Stimulated activated CD4-positive, alpha-beta T cell treated with anti-CD3 and anti-CD28 coated beads, Interleukin-1b, Interleukin-23, amount 100 ng/mL, for 24 hours (primary cell): Measurements from ENCODE around the gene CGB3.
A peak's percentile ranks its signal among the peaks of the same experiment; 100 is the strongest.
"Not testable (repeated sequence)": the region's sequence is repeated elsewhere in the genome, so short reads cannot be mapped to it uniquely, and the experiment has no call there.

Source experiments
- DNase-seq, 4 experiments: peaks; one replicate each; pipeline ENCODE4 v3.0.0-alpha.2; 2020; ENCODE audit warnings: low read depth in 4 of 4, low spot score in 1 of 4

Gene CGB3

DNA sequence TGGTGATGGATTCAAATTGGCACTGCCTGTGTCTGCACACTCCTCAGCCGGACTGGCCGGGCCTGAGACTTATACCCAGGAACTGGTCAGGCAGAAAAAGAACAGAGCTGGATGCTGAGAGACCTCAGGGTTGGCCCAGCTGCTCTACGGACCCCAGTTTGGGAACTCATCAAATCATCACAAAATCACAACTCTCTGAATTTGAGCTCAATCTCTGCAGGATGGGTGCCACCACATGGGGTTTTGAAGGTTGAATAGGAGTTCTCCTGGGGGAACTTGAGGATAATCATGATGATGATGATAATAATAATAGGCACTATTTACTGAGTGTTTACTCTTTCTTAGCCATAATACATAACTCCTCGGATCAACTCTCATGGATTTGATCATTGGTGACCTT is 18.5 kb upstream of the CGB3 start:
- not testable (repeated sequence) for DNase-seq

DNA sequence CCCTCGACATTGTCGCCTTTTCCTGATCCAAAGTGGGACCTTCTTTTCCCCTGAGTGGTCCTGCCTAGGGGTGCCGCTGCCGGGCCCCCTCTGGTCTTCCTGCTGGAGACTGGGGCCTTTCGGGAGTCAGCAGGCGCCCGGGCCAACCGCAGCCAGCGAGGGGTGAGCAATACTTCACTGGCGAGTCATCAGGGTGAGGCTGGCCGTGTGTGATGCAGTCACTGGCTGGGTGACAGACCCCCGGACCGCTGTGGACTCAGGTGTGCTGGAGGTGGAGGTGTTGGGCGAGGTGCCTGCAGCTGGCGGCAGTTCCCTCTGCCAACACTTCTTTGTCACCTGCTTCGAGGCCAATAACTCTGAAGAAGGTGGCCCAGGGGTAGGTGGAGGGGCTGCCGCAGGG is 18.0 kb upstream of the CGB3 start:
- no peak for DNase-seq

DNA sequence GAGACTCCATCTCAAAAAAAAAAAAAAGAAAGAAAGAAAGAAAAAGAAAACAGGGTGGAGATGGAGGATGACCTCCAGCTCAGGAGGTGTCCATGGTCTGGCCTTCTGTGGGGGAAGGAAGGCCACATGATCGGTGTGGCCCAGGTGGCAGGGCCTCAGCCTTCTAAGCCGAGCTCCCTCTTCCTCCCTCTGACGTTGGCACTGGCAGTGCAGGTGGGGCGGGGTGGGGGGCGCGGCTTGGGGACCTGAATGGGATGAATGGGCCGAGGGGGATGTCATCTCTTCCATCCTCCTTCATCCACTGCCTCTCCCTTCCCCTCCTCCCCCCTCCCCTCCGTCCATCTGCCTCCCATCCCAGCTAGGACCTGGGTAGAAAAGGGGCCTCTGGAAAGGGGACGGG is 15.6 kb upstream of the CGB3 start:
- not testable (repeated sequence) for DNase-seq

DNA sequence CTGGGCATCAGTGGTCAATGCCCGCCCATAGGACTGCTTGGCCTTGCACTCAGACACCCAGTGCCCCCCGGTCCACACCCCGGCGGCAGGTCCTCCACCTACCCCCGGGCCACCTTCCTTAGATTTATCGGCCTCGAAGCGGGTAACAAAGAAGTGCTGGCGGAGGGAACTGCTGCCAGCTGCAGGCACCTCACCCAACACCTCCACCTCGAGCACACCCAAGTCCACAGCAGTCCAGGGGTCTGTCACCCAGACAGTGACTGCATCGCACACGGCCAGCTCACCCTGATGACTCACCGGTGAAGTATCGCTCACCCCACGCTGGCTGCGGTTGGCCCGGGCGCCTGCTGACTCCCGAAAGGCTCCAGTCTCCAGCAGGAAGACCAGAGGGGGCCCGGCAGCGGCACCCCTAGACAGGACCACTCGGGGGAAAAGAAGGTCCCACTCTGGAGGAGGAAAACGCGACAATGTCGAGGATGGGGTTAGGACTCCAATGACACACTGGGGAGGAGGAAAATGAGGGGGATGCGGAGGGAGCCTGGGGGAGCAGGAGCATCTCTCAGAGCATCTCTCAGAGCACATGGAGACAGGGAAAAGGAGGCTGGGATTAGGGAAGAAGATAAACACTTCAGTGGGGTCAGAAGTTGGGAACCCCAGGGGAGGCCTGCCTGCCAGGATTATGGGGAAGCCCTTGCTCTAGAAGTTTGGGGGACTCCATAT is 14.6 kb upstream of the CGB3 start:
- not testable (repeated sequence) for DNase-seq

DNA sequence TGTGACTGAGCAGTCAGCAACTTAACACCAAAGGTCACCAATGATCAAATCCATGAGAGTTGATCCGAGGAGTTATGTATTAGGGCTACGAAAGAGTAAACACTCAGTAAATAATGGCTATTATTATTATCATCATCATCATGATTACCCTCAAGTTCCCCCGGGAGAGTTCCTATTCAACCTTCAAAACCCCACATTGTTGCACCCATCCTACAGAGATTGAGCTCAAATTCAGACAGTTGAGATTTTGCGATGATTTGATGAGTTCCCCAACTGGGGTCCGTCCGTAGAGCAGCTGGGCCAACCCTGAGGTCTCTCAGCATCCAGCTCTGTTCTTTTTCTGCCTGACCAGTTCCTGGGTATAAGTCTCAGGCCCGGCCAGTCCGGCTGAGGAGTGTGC is 14.0 kb upstream of the CGB3 start:
- DNase-seq, result not testable (repeated sequence)

DNA sequence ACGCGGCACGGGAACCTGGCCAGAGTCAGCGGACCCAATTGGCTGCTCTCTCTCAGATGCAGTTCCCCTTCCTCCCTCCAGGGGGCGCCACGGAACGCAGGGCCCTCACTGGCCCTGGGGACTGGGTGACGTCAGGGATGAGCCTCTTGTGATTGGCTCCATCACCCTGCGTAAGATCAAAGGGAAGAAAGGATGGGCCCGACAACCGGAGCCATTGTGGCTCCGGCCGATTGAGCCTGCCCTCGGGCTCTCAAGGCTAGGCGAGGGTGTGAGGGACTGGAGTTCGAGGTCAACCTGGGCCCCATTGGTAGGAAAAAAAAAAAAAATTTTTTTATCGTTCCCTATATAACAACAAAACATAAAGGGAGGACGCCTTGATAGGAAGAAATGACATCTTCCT is 12.7 kb upstream of the CGB3 start, which contains the start of gene CGB1:
Gene CGB1, minus strand, starts transcription at position 81 of the 400 bp plus-strand sequence. CDS start 184 bp downstream, outside the sequence.
- DNase-seq, result peak in 1 of 4 experiments; percentile 35

DNA sequence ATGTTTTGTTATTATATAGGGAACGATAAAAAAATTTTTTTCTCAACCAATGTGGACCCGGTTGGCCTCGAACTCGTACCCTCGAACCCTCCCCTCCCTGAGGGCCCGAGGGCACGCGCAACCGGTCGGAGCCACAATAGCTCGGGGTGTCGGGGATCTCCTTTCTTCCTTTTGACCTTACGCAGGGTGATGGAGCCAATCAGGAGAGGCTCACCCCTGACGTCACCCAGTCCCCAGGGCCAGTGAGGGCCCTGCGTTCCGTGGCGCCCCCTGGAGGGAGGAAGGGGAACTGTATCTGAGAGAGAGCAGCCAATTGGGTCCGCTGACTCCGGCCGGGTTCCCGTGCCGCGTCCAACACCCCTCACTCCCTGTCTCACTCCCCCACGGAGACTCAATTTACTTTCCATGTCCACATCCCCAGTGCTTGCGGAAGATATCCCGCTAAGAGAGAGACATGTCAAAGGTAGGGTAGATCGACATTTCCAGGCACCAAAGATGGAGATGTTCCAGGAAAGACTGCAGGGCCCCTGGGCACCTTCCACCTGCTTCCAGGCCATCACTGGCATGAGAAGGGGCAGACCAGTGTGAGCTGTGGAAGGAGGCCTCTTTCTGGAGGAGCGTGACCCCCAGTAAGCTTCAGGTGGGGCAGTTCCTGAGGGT is 7.6 kb upstream of the CGB3 start, which contains the start of gene CGB2:
Gene CGB2, plus strand, starts transcription at position 249 of the 660 bp plus-strand sequence. Its CDS starts 206 bp downstream, at position 455.
- peak in 3 of 4 experiments; percentile 42 to 65 (median 57) for DNase-seq

DNA sequence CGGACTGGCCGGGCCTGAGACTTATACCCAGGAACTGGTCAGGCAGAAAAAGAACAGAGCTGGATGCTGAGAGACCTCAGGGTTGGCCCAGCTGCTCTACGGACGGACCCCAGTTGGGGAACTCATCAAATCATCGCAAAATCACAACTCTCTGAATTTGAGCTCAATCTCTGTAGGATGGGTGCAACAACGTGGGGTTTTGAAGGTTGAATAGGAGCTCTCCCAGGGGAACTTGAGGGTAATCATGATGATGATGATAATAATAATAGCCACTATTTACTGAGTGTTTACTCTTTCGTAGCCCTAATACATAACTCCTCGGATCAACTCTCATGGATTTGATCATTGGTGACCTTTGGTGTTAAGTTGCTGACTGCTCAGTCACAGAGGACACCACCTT is 6.2 kb upstream of the CGB3 start:
- DNase-seq, result not testable (repeated sequence)

DNA sequence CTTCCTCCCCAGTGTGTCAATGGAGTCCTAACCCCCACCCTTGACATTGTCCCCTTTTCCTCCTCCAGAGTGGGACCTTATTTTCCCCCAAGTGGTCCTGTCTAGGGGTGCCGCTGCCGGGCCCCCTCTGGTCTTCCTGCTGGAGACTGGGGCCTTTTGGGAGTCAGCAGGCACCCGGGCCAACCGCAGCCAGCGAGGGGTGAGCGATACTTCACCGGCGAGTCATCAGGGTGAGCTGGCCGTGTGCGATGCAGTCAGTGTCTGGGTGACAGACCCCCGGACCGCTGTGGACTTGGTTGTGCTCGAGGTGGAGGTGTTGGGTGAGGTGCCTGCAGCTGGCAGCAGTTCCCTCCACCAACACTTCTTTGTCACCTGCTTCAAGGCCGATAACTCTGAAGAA is 5.6 kb upstream of the CGB3 start:
- DNase-seq, result not testable (repeated sequence)

DNA sequence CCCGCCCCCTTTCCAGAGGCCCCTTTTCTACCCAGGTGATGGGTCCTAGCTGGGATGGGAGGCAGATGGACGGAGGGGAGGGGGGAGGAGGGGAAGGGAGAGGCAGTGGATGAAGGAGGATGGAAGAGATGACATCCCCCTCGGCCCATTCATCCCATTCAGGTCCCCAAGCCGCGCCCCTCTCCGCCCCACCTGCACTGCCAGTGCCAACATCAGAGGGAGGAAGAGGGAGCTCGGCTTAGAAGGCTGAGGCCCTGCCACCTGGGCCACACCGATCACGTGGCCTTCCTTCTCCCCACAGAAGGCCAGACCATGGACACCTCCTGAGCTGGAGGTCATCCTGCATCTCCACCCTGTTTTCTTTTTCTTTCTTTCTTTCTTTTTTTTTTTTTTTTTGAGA is 4.6 kb upstream of the CGB3 start:
- DNase-seq, result not testable (repeated sequence)

DNA sequence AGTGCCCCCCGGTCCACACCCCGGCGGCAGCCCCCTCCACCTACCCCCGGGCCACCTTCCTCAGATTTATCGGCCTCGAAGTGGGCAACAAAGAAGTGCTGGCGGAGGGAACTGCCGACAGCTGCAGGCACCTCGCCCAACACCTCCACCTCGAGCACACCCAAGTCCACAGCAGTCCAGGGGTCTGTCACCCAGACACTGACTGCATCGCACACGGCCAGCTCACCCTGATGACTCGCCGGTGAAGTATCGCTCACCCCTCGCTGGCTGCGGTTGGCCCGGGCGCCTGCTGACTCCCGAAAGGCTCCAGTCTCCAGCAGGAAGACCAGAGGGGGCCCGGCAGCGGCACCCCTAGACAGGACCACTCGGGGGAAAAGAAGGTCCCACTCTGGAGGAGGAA is 1.5 kb upstream of the CGB3 start:
- DNase-seq, result not testable (repeated sequence)

DNA sequence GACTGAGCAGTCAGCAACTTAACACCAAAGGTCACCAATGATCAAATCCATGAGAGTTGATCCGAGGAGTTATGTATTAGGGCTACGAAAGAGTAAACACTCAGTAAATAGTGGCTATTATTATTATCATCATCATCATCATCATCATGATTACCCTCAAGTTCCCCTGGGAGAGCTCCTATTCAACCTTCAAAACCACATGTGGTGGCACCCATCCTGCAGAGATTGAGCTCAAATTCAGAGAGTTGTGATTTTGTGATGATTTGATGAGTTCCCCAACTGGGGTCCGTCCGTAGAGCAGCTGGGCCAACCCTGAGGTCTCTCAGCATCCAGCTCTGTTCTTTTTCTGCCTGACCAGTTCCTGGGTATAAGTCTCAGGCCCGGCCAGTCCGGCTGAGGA is 955 bp upstream of the CGB3 start:
- not testable (repeated sequence) for DNase-seq

DNA sequence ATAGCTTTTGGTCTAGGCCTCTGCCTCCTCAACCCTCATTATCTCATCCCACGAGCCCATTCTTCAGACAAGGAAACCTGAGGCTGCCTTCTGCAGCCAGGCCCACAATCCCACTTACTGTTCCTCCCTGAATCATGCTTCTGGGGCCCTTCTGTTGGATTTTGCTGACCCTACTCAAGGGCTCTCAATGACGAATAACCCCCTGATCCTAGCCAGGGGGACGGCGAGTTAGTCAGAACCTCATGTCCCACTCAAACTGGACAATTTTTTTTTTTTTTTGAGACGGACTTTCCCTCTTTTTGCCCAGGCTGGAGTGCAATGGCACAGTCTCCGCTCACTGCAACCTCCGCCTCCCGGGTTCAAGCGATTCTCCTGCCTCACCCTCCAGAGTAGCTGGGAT is 2.0 kb downstream of the CGB3 start:
- no peak for DNase-seq

DNA sequence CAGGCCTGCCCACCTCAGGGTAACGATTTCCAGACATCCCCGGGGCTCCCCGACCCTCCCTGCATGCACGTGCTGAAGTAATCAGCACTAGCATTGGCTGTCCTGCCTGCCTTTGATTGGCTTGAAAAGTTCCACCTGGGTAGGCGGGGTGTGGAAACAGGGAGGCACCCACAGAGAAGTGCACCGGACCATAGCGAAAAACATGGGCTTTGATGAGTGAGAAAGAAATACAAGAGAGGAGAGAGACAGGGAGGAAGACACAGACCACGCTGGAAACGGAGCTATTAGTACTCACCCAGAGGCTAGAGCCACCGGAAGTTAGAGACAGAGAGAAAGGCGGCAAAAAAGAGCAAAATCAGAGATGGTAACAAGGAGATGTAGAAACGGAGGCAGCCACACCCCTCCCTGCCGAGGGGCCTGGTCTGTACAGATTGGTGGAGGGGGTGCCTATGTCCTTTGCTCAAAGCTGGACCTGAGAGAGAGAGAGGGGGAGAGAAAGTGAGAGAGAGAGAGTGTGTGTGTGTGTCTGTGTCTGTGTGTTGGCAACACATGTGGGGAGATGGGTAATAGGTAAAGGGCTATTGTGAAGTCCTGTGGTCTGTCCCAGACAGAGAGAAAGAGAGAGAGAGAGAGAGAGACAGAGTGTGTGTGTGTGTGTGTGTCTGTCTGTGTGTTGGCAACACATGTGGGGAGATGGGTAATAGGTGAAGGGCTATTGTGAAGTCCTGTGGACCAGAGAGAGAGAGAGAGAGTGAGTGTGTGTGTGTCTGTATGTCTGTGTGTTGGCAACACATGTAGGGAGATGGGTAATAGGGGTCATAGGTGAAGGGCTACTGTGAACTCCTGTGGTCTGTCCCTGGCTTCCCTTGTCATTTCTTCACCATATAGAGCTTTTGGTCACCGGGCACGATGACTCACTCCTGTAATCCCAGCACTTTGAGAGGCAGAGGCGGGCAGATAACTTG is 2.9 kb downstream of the CGB3 start:
- no peak for DNase-seq

DNA sequence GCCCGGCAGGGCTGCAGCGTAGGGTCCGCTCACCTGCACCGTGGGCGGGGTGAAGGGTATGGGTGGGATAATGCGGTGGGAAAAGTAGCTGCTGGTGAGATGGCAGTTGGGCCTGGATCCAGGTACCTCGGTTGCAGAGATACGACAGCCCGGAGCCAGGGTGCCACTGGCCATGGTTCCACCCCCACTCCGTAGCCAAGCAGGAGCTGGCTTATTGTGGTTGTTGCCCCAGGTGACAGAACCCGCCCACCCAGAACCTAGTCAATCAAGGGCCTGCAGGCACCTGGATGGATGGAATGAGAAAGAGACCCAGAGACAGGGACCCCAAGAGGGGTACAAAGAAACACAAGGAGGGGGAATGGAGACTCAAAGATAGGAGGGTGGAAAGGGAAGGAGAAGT is 3.8 kb downstream of the CGB3 start:
- DNase-seq, result no peak

DNA sequence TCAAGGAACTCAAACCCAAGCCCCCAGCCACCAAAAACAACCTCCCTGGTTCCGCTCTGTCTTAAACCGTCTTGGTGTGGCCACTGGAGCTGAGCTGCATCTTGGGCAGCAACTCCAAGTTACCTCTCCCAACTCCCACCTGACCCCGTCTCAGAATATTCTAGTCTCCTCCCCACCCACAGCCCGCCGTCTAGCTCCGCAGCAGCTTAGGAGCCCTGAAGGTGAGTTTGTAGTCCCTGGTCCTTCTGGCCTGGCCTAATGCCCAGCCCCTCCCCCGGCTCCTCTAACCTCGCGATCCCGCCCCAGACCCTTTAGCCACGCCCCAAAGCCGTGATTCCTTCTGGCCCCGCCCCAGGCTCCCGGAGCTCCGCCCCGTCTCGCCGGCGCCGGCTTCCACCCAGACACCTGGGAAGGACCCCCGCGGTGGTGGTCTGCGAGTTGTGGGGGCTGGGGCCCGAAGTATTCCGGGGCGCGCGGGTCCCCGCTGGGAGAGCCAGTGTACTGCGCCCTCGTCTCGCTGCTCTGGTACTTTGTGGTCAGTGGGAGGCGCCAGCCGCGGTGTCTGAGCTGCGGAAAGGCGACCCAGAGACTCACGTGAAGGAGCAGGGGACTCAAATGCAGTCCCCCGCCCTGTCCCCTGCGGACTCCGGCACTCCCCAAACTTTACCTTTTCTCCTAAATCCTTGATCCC is 4.7 kb downstream of the CGB3 start:
- DNase-seq, result peak; percentile 24 to 58 (median 46)

DNA sequence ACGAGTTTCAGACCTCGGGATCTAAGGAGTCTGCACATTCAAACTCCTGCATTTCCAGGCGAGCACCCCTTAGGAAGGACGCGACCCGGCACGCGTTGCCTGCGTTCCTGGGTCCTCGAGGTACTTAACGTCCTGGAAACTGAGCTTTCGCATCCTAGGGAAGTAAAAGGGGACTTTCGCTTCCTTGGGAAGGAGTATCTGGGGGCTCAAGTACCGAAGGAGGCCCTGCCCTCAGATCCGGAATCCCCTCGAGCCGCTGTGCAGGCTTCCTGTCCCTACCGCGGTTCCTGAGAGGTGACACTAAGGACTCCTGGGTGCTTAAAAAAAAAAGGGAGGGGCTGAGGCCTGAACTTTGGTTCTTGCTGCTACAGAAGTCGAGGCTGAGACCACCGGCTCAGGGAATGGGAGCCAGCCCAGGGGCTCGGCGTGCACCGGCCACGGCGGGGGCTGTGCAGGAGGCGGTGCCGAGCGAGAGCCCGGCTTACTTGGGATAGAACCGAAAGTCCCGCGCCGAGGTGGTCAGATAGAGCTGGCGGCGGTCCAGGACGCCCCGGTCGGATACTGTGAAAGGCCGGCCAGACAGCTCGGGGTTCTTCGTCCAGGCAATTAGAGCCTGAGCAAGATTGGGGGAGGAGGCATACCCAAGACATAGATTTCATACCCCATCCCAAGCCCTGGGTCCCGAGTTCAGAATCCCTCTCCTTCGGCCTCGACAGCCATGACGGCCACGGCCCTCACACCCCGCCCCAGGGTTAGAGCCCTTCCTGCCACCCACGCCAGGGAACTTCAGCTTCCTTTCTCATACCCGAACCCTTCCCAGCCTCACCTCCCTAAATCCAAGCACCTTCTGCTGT is 5.5 kb downstream of the CGB3 start:
- not testable (repeated sequence) for DNase-seq

DNA sequence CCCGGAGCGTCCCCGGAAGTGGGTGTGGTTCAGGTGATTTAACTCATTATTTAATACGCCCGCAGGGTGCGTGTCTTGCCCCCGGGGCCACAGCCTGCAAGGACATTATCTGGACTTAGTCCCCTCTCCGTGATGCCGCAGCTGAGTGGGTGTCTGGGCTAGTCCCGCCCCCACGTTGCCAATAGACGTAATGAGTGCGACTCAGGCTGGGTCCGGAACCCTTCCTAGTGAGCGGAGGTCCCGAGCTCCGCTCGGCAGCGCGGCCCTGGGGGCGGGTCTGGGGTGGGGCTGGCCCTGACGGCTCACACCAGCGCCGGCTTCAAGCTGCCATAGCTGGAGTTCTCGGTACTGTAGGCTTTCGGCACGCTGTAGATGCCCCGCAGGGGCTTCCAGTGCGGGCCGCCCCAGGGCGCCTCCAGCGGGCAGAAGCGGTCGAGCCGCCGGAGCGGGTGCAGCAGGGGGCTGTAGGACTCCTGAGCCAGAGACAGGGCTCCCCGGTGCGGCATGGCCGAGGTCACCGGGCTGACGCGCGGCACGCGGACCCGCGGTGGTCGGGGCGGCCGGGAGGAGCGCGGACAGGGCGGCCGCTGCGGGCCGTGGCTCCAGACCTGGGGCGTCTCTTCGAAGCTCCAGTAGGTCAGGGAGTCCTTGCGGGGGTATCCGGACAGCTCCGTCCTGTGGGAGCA is 6.3 kb downstream of the CGB3 start:
- peak in 2 of 4 experiments; percentile 33 to 46 for DNase-seq

DNA sequence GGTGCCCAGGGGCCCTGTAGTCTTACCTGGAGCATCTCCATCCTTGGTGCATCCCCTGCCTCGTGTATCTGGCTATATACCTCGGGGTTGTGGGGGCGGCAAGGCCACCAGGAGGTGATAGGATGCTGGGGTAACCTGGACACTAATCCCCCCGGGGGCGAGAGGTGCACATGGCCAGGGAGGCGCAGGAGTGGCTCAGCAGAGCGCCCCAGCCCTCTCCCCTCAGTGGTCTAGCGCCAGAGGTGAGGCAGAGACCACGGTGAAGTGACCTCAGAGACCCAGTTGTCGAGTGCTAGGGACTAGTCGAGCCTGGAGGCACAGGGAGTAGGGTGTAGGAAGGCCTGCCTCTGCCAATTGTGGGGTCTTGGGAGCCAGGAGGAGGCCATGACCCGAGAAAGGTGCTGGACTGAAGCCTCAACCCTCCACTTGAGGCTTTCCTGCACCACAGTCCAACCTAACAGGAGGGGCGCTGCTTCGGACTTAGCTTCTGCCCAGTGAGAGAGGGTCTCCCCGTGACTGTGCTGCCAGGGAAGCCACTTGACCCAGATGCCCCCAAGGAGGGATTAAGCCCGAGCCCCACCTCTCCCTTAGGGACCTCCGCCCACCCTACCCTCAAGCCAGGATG is 7.0 kb downstream of the CGB3 start, which contains the start of gene LHB:
Gene LHB, minus strand, starts transcription at position 51 of the 625 bp plus-strand sequence. Its CDS starts 10 bp downstream, at position 41.
- no peak for DNase-seq
